Measurements from ENCODE around the gene SLC48A1. TPM values are rescaled to one million over a fixed set of nuclear protein-coding genes. Genes with fewer than 3 reads are reported as not detected.

Gene SLC48A1
- total and polyA plus RNA-seq, 10 of the 15 experiments (the other 5 are each of a cell fraction or from before 2014, with no cell fraction given), result 1.1 to 4.9 (median 1.9) TPM

GRCh38 chr12:47777151-47777550, 4.1 kb downstream of the SLC48A1 start (continued):
- TF ChIP-seq, protein P1, sequence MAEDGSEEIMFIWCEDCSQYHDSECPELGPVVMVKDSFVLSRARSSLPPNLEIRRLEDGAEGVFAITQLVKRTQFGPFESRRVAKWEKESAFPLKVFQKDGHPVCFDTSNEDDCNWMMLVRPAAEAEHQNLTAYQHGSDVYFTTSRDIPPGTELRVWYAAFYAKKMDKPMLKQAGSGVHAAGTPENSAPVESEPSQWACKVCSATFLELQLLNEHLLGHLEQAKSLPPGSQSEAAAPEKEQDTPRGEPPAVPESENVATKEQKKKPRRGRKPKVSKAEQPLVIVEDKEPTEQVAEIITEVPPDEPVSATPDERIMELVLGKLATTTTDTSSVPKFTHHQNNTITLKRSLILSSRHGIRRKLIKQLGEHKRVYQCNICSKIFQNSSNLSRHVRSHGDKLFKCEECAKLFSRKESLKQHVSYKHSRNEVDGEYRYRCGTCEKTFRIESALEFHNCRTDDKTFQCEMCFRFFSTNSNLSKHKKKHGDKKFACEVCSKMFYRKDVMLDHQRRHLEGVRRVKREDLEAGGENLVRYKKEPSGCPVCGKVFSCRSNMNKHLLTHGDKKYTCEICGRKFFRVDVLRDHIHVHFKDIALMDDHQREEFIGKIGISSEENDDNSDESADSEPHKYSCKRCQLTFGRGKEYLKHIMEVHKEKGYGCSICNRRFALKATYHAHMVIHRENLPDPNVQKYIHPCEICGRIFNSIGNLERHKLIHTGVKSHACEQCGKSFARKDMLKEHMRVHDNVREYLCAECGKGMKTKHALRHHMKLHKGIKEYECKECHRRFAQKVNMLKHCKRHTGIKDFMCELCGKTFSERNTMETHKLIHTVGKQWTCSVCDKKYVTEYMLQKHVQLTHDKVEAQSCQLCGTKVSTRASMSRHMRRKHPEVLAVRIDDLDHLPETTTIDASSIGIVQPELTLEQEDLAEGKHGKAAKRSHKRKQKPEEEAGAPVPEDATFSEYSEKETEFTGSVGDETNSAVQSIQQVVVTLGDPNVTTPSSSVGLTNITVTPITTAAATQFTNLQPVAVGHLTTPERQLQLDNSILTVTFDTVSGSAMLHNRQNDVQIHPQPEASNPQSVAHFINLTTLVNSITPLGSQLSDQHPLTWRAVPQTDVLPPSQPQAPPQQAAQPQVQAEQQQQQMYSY (CRISPR knock-in tag; IDR thresholded peaks at IDR 0.05), result no peak
- no peak for TF ChIP-seq RAD21 (IDR thresholded peaks at IDR 0.05; ENCODE audit: insufficient read depth, low read depth, low read length)
- no peak for TF ChIP-seq KDM1A (IDR thresholded peaks at IDR 0.05; ENCODE audit: borderline replicate concordance)
- TF ChIP-seq, protein P2, sequence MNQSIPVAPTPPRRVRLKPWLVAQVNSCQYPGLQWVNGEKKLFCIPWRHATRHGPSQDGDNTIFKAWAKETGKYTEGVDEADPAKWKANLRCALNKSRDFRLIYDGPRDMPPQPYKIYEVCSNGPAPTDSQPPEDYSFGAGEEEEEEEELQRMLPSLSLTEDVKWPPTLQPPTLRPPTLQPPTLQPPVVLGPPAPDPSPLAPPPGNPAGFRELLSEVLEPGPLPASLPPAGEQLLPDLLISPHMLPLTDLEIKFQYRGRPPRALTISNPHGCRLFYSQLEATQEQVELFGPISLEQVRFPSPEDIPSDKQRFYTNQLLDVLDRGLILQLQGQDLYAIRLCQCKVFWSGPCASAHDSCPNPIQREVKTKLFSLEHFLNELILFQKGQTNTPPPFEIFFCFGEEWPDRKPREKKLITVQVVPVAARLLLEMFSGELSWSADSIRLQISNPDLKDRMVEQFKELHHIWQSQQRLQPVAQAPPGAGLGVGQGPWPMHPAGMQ (IDR thresholded peaks at IDR 0.05; ENCODE audit: borderline replicate concordance), result no peak
- TF ChIP-seq, protein P3, sequence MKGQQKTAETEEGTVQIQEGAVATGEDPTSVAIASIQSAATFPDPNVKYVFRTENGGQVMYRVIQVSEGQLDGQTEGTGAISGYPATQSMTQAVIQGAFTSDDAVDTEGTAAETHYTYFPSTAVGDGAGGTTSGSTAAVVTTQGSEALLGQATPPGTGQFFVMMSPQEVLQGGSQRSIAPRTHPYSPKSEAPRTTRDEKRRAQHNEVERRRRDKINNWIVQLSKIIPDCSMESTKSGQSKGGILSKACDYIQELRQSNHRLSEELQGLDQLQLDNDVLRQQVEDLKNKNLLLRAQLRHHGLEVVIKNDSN (IDR thresholded peaks at IDR 0.05; ENCODE audit: borderline replicate concordance, extremely low read length, insufficient read depth, low read depth, low read length), result no peak
- TF ChIP-seq, protein P4, sequence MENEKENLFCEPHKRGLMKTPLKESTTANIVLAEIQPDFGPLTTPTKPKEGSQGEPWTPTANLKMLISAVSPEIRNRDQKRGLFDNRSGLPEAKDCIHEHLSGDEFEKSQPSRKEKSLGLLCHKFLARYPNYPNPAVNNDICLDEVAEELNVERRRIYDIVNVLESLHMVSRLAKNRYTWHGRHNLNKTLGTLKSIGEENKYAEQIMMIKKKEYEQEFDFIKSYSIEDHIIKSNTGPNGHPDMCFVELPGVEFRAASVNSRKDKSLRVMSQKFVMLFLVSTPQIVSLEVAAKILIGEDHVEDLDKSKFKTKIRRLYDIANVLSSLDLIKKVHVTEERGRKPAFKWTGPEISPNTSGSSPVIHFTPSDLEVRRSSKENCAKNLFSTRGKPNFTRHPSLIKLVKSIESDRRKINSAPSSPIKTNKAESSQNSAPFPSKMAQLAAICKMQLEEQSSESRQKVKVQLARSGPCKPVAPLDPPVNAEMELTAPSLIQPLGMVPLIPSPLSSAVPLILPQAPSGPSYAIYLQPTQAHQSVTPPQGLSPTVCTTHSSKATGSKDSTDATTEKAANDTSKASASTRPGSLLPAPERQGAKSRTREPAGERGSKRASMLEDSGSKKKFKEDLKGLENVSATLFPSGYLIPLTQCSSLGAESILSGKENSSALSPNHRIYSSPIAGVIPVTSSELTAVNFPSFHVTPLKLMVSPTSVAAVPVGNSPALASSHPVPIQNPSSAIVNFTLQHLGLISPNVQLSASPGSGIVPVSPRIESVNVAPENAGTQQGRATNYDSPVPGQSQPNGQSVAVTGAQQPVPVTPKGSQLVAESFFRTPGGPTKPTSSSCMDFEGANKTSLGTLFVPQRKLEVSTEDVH (IDR thresholded peaks at IDR 0.05; ENCODE audit: low read depth, partially characterized antibody), result no peak
- TF ChIP-seq MYB (IDR thresholded peaks at IDR 0.05; ENCODE audit: borderline replicate concordance, low read depth, low read length), result no peak
